GDM1 (cell line): ENCODE measurements around the gene SEL1L.
"Not testable (repeated sequence)": the region's sequence is repeated elsewhere in the genome, so short reads cannot be mapped to it uniquely, and the experiment has no call there.

ENCODE experiments used
- DNase-seq: peaks from one replicate; lab custom pipeline; 2025; lab: John Stamatoyannopoulos, UW

SEL1L gene

DNA sequence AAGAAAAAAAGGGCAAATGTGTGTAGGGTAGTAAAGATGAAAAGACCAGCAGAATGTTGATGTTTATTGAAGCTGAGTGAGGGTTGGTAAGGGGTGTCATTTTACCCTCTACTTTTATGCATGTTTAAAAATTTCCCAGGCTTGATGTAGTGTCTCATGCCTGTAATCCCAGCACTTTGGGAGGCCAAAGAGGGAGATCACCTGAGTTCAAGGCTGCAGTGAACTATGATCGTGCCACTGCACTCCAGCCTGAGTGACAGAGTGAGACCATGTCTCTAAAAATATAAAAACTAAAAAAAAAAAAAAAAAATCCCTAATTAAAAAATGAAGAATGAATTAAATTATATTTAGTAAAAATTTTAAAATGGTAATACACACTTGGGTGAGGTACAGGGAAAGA is 8.5 kb downstream of the SEL1L start:
- DNase-seq: no peak

DNA sequence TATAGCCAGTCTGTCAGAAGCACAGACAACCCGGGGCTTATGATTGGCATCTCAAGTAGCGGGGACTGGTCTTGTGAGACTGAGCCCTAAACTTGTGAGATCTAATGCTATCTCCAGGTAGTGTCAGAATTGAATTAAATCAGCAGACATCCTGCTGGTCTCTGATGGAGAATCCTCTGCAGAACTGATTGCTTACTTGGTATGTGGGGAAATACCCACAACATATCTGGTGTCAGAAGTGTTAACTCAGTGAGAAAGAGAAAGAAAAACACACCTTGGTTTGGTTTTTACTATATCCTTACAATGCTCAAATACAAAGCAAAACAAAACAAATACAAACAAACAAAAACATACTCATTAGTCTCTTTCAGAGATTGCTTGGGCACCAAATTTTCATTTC is 10.0 kb downstream of the SEL1L start:
- DNase-seq: no peak

- DNase-seq: no peak
Observed at GRCh38 chr14:81523016-81523415, 10.6 kb downstream of the SEL1L start.

- no peak for DNase-seq
Observed at GRCh38 chr14:81521356-81521755, 12.3 kb downstream of the SEL1L start.

- peak; percentile 85 for DNase-seq
Observed at GRCh38 chr14:81519200-81520011, 14.2 kb downstream of the SEL1L start.

GRCh38 chr14:81517798-81518398 is 15.8 kb downstream of the SEL1L start:
- no peak for DNase-seq

- DNase-seq: no peak
Observed at GRCh38 chr14:81516986-81517797, 16.5 kb downstream of the SEL1L start.

- not testable (repeated sequence) for DNase-seq
Observed at GRCh38 chr14:81515927-81516326, 17.7 kb downstream of the SEL1L start.

GRCh38 chr14:81512826-81513225 is 20.8 kb downstream of the SEL1L start:
- DNase-seq: not testable (repeated sequence)

- DNase-seq: no peak
Observed at GRCh38 chr14:81511111-81511904, 22.3 kb downstream of the SEL1L start.

GRCh38 chr14:81509838-81510452 is 23.7 kb downstream of the SEL1L start:
- no peak for DNase-seq

- no peak for DNase-seq
Observed at GRCh38 chr14:81509321-81509720, 24.3 kb downstream of the SEL1L start.

DNA sequence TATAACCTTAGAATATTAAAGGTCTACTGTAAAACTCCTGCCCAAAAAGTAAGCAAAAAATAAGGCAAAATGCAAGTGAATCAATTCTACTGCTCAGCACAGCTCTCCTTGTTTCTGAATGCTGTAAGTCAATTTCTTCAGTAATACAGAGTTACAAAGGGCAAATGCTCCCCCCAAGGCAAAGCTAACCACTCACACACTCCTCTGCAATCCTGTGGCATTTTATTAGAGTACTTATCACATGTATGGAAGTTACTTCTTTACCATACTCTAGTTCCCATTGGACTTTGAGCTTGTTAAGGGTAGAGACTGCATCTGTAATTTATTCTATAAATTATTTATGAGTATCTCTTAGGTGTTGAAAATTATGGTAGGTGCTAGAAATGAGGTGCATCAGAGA is 27.2 kb downstream of the SEL1L start:
- DNase-seq: no peak

- DNase-seq: no peak
Observed at GRCh38 chr14:81504864-81505263, 28.8 kb downstream of the SEL1L start.

- DNase-seq: no peak
Observed at GRCh38 chr14:81485781-81486180, 47.9 kb downstream of the SEL1L start.

GRCh38 chr14:81485372-81485771 is 48.3 kb downstream of the SEL1L start:
- DNase-seq: no peak

DNA sequence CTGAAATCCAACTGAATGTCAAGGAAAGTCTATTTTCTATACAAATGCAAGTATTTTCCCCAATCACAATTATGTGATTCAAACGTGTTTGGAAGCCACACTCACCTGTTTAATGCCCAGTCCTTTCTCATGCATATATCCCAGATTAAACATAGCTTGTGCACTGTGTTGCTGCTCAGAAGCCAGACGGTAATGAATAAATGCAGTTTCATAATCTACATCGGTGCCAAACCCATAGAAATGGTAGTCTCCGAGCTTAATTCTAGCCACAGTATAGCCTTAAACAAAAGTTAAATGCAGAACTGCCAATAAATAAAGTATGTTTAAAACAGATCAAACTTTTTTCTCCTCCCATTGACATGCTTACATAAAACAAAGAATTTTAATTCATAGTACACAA is 49.5 kb downstream of the SEL1L start:
- DNase-seq: no peak

DNA sequence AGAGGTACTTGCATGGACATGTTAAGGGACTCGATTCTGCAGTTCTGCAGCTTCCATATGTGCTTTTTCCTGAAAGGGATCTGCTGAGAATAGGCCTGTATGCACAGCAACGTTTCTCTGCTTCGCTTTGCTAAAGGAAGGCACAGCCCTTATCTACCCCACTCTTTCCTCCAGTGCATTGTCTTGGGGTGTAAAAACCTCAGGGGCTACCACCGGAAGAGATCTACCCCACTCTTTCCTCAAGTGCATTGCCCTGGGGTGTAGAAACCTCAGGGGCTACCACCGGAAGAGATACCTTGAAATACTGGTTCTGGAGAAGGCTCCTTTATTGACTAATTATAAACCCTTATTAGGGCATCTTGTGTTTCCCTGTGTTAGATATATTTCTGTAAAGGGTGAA is 52.9 kb downstream of the SEL1L start:
- no peak for DNase-seq

DNA sequence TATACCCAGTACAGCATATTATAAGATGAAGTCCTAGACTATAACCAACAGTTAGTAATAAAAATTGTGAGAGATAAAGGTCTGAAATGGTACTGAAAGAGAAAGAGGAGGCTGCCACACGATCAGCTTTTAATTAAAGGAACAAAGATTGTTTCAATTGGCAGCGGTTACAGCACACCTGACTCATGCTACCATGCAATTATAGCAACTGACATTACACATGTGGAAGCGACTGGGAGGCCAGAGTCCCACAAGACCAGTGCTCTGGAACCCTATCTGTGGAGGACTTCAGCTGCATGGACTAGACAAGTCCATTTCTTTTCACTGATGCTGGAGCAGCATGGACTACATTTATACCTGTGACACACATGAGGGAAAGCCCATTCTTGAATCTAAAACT is 55.2 kb downstream of the SEL1L start:
- no peak for DNase-seq

DNA sequence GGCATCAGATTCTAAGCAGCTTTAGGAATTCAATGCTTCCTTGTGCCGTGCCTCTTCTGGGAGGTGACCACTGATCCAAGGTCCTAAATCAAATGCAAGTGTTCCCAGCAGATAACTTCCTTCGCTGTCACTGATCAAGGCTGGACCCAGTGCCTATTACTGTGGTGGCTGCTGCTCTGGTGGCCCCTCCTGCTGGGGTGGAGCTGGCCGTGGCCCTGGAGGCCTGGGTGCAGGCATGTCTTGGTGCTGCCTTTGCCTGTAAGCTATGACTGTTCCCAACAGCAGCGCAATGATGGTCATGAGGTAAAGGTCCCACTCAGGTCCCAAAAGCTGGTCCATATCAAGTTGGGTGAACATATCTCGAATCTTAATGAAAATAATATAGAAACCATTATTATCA is 56.8 kb downstream of the SEL1L start:
- no peak for DNase-seq

- no peak for DNase-seq
Observed at GRCh38 chr14:81474685-81475324, 58.8 kb downstream of the SEL1L start.
